ENCODE data around the gene CSRNP2. TPM values are rescaled to one million over a fixed set of nuclear protein-coding genes. Genes with fewer than 3 reads are reported as not detected.

CSRNP2 gene
- total RNA-seq, 1 donor from 2014 or later, result 36.6 TPM

DNA sequence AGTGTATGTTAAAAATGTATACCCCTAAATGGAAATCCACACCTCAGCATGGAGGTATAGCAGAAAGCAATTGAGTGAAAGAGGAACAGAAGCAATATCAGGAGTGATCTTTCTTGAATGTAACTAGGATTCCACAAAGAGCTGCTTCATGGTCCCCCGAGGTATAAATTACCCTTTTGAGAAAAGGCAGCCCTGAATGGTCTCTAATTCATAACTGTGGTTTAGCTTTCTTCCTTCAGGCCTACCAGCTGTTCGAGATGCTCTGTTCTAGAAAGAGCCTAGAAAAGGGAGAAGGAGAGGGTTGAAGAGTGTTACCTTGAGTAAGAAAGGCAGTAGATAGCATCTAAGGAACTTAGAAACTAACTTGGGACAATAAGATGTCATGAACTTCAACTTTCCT lies 42.9 kb upstream of the CSRNP2 start:
- DNase-seq (ENCODE audit: low read depth), result no peak
- H3K27me3 ChIP-seq (ENCODE audit: control insufficient read depth, insufficient read depth, low read length), result no peaks in the 10 kb centered on the region
- no peaks in the 10 kb centered on the region for H3K36me3 ChIP-seq (ENCODE audit: control insufficient read depth, insufficient read depth, low read length)
- TF ChIP-seq, protein P1, sequence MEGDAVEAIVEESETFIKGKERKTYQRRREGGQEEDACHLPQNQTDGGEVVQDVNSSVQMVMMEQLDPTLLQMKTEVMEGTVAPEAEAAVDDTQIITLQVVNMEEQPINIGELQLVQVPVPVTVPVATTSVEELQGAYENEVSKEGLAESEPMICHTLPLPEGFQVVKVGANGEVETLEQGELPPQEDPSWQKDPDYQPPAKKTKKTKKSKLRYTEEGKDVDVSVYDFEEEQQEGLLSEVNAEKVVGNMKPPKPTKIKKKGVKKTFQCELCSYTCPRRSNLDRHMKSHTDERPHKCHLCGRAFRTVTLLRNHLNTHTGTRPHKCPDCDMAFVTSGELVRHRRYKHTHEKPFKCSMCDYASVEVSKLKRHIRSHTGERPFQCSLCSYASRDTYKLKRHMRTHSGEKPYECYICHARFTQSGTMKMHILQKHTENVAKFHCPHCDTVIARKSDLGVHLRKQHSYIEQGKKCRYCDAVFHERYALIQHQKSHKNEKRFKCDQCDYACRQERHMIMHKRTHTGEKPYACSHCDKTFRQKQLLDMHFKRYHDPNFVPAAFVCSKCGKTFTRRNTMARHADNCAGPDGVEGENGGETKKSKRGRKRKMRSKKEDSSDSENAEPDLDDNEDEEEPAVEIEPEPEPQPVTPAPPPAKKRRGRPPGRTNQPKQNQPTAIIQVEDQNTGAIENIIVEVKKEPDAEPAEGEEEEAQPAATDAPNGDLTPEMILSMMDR (IDR thresholded peaks at IDR 0.05; ENCODE audit: insufficient read depth, low read length, poor library complexity, severe bottlenecking), result no peak
- H3K4me3 ChIP-seq (ENCODE audit: low read depth, low read length), result no peak overlapping the region

DNA sequence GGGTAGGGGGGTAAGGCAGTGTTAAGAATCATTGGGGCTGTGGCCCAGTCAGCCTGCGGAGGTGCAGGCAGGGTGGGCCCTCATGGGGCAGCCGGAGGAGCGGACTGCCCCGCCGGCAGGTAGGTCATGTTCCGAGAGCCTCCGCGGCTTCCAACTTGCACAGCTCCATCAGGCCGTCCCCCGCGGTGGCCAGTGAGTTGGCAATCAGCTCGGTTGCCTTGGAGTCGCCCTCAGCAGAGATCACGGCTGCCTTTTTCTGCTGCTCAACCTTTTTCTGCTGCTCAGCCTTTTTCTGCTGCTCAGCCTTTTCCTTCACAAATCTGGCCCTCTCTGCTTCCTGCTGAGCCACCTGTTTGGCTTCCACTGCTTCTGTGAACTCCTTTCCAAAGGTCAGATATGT lies 41.1 kb upstream of the CSRNP2 start:
- TF ChIP-seq, protein P1 (IDR thresholded peaks at IDR 0.05; ENCODE audit: insufficient read depth, low read length, poor library complexity, severe bottlenecking), result no peak
- Histone ChIP-seq H3K4me3 (ENCODE audit: low read depth, low read length) (no peak overlapping the region), H3K27me3 (ENCODE audit: control insufficient read depth, insufficient read depth, low read length) (no peaks in the 10 kb centered on the region), H3K36me3 (ENCODE audit: control insufficient read depth, insufficient read depth, low read length) (no peaks in the 10 kb centered on the region)
- DNase-seq (ENCODE audit: low read depth), result no peak

DNA sequence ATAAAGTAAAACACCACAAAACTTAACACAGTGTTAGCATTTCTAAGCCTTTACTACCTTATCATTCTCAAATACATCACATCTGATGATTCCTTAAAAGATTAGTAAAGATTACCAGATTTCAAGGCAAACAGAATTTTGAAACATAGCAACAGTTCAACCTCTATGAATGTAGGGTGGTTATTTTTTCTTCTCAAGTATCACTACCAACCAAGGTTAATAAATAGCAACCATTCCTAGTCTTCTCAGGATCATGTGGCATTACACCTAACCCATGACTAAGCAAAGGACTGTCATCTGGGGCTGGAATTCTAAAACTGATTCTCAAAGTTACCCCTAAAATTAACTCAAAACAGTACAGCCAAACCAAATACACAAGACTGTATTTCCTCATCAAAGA lies 39.4 kb upstream of the CSRNP2 start:
- TF ChIP-seq, protein P1 (IDR thresholded peaks at IDR 0.05; ENCODE audit: insufficient read depth, low read length, poor library complexity, severe bottlenecking), result no peak
- H3K36me3 ChIP-seq (ENCODE audit: control insufficient read depth, insufficient read depth, low read length), result no peaks in the 10 kb centered on the region
- peak; percentile 56 for DNase-seq (ENCODE audit: low read depth)
- no peaks in the 10 kb centered on the region for H3K27me3 ChIP-seq (ENCODE audit: control insufficient read depth, insufficient read depth, low read length)
- H3K4me3 ChIP-seq (ENCODE audit: low read depth, low read length), result no peak overlapping the region

DNA sequence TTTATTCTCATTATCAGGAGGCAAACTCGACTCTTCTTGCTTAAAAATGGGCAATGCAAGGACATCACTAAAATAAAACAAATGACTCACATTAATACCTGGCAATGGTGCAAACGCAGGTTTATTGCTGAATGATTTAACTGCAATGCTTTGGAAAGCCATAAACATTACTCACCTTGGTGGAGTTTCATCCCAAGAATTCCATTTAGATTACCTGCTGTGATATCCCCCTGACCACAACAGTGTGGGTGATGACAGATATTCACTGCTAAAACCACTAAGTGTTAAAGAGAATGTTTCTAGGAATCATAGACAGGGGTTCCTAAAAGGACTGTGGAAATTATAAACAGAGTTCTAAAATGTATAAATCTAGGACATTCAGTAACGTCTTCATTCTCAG lies 35.3 kb upstream of the CSRNP2 start:
- DNase-seq (ENCODE audit: low read depth), result peak; percentile 78
- no peaks in the 10 kb centered on the region for H3K27me3 ChIP-seq (ENCODE audit: control insufficient read depth, insufficient read depth, low read length)
- H3K36me3 ChIP-seq (ENCODE audit: control insufficient read depth, insufficient read depth, low read length), result no peaks in the 10 kb centered on the region
- no peak overlapping the region for H3K4me3 ChIP-seq (ENCODE audit: low read depth, low read length)
- TF ChIP-seq, protein P1 (IDR thresholded peaks at IDR 0.05; ENCODE audit: insufficient read depth, low read length, poor library complexity, severe bottlenecking), result no peak

DNA sequence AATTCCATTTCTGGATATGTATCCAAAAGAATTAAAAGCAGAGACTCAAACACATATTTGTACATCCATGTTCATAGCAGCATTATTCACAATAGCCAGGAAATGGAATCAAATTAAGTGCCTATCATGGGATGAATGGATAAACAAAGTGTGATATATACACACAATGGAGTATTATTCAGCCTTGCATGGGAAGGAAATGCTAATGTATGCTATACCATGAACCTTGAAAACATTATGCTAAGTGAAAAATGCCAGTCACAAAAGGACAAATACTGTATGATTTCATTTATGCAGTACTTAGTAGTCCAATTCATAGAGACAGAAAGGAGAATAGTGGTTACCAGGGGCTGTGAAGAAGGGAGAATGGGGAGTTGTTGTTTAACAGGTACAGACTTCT lies 32.1 kb upstream of the CSRNP2 start:
- no peaks in the 10 kb centered on the region for H3K27me3 ChIP-seq (ENCODE audit: control insufficient read depth, insufficient read depth, low read length)
- DNase-seq (ENCODE audit: low read depth), result no peak
- no peak overlapping the region for H3K4me3 ChIP-seq (ENCODE audit: low read depth, low read length)
- TF ChIP-seq, protein P1 (IDR thresholded peaks at IDR 0.05; ENCODE audit: insufficient read depth, low read length, poor library complexity, severe bottlenecking), result no peak
- H3K36me3 ChIP-seq (ENCODE audit: control insufficient read depth, insufficient read depth, low read length), result no peaks in the 10 kb centered on the region

DNA sequence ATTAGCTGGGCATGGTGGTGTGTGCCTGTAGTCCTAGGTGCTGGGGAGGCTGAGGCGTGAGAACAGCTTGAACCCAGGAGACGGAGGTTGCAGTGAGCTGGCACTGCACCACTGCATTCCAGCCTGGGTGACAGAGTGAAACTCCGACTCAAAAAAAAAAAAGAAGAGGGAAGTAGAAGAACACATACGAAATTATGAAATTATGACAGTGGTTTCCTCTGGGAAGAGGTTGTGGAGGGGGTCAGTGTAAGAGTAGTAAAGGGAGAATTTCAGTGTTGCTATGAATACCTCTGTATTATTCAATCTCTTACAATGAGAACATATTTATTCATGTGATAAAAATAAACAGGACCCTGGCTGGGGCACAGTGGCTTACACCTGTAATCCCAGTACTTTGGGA lies 24.7 kb upstream of the CSRNP2 start:
- Histone ChIP-seq H3K4me3 (ENCODE audit: low read depth, low read length) (no peak overlapping the region), H3K36me3 (ENCODE audit: control insufficient read depth, insufficient read depth, low read length) (no peaks in the 10 kb centered on the region), H3K27me3 (ENCODE audit: control insufficient read depth, insufficient read depth, low read length) (no peaks in the 10 kb centered on the region)
- no peak for DNase-seq (ENCODE audit: low read depth)
- TF ChIP-seq, protein P1 (IDR thresholded peaks at IDR 0.05; ENCODE audit: insufficient read depth, low read length, poor library complexity, severe bottlenecking), result no peak
